GM12874 (cell line): ENCODE results near the gene SPAG7.

Experiments used
- TF ChIP-seq, protein P1 (sequence below): IDR thresholded peaks from 2 replicates; pipeline ENCODE4 v1.5.1; 2011; ENCODE audit warnings: low read depth, mild to moderate bottlenecking, control low read depth, low read length, moderate library complexity; ENCODE audit not compliant: insufficient read depth

SPAG7 gene

GRCh38 chr17:4986951-4987766 is 19.5 kb upstream of the SPAG7 start, which contains the start of gene CAMTA2:
Gene CAMTA2, minus strand, starts transcription at chr17:4987675. Its CDS starts 1,453 bp downstream, at chr17:4986222.
- TF ChIP-seq, protein P1, sequence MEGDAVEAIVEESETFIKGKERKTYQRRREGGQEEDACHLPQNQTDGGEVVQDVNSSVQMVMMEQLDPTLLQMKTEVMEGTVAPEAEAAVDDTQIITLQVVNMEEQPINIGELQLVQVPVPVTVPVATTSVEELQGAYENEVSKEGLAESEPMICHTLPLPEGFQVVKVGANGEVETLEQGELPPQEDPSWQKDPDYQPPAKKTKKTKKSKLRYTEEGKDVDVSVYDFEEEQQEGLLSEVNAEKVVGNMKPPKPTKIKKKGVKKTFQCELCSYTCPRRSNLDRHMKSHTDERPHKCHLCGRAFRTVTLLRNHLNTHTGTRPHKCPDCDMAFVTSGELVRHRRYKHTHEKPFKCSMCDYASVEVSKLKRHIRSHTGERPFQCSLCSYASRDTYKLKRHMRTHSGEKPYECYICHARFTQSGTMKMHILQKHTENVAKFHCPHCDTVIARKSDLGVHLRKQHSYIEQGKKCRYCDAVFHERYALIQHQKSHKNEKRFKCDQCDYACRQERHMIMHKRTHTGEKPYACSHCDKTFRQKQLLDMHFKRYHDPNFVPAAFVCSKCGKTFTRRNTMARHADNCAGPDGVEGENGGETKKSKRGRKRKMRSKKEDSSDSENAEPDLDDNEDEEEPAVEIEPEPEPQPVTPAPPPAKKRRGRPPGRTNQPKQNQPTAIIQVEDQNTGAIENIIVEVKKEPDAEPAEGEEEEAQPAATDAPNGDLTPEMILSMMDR: peak; percentile 87

DNA sequence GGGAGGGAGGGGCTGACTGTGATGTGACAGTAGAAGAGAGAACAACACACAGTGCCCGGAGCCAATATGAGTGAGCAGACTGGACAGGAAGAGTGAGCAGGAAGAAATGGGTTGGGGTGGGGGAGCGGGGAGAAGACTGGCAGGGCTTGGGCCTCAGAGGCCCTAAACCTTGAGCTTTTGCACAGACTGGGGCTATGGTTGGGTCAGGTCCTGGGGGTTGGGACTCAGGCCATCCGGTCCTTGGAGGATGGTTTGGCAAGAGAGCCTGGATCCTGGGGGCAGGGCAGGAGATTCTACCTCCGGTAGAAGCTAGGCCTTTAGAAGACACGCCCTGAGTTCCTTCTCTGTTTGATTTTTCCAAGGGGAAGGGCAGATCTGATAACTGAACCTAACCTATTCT is 18.8 kb upstream of the SPAG7 start:
- TF ChIP-seq, protein P1: no peak

GRCh38 chr17:4982305-4982704 is 14.7 kb upstream of the SPAG7 start:
- TF ChIP-seq, protein P1: no peak

DNA sequence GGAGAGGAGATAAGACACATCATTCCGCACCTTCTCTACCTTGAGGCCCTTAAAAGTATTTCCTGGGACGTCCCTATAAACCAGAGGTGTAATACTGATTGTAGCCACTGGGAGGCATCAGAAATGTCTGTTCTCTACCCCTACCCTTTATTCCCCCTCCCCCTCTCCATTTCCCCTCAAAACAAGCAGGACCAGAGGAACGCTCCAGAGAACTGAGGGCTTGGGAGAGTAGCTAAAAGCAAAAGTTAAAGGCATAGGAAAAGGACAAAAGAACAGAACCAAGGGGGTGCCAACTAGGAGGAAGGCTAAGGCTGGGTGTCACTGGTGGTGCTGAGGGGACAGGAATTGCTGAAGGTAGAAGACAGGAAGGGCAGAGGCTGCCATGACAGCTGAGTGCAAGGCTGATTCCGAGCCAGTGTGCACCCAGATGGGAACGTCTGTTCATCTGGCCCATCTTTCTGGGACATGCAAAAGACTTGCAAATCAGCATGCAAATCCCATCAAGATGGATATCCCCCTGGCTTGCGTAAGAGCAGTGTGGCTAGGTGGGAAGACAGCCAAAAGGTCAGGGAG is 13.1 kb upstream of the SPAG7 start:
- TF ChIP-seq, protein P1: peak; percentile 62; the same call in 1 of the 2 replicates

DNA sequence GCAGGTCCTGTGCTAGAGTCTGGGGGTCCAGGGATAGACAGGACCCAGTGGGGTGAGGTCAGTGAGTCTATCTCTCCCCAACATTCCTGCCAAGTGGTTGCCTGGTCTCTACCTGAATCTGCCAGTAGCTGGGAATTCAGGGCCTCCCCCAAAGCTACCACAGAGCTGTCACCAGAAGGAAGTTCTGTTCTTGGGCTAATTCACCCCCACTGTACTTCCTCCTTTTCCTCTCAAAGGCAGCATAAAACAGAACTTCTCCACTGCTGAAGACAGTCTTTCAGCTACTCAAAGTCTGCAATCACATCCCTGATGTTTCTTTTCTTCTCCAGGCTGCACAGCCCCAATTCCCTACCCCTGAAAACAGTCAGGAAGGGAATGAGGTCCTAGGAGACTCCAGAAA is 11.1 kb upstream of the SPAG7 start:
- TF ChIP-seq, protein P1: no peak

- TF ChIP-seq, protein P1: no peak
Observed at GRCh38 chr17:4974115-4974670, 6.6 kb upstream of the SPAG7 start.

GRCh38 chr17:4973256-4974114 is 5.9 kb upstream of the SPAG7 start:
- TF ChIP-seq, protein P1: no peak
